Measurements from ENCODE around the gene GAGE10.
"Not testable (repeated sequence)": the region's sequence is repeated elsewhere in the genome, so short reads cannot be mapped to it uniquely, and the experiment has no call there.

The GAGE10 gene

GRCh38 chrX:49330421-49330820, 27.0 kb downstream of the GAGE10 start:
- not testable (repeated sequence) for DNase-seq

- DNase-seq: not testable (repeated sequence)
Measured at GRCh38 chrX:49331282-49331681, 27.8 kb downstream of the GAGE10 start, which contains the start of gene GAGE13. TSS of gene GAGE13 (plus strand) at chrX:49331582. CDS start at chrX:49332738, 1,156 bp downstream.

GRCh38 chrX:49331841-49332240, 28.4 kb downstream of the GAGE10 start:
- not testable (repeated sequence) for DNase-seq

GRCh38 chrX:49341449-49341848, 38.0 kb downstream of the GAGE10 start:
- not testable (repeated sequence) for DNase-seq

- not testable (repeated sequence) for DNase-seq
Measured at GRCh38 chrX:49344496-49345175, 41.2 kb downstream of the GAGE10 start.

GRCh38 chrX:49345402-49345801, 42.0 kb downstream of the GAGE10 start:
- not testable (repeated sequence) for DNase-seq

- DNase-seq: not testable (repeated sequence)
Measured at GRCh38 chrX:49346150-49346549, 42.7 kb downstream of the GAGE10 start.

Data from fibroblast of skin of abdomen (primary cell).